ENCODE data around the gene TMEM129.

- no peak for TF ChIP-seq GATA2 (IDR thresholded peaks at IDR 0.05; ENCODE audit: low read depth, low read length)
- TF ChIP-seq GATA3 (IDR thresholded peaks at IDR 0.05; ENCODE audit: low read depth, low read length) = no peak
Observed at GRCh38 chr4:1751919-1752283, 30.8 kb upstream of the TMEM129 start.

Measured in SH-SY5Y (cell line).